Neutrophil (primary cell): ENCODE data around the gene FOSB.

ENCODE experiments used
- H3K27ac ChIP-seq: fragments of 200-600 bp; sonication (generic); 2 replicates; pipeline ENCODE4 v1.5.1; 2016; ENCODE audit warnings: mild to moderate bottlenecking, moderate library complexity
- H3K27me3 ChIP-seq: fragments of 200-600 bp; sonication (generic); 2 replicates; pipeline ENCODE4 v1.6.0; 2016; ENCODE audit warnings: mild to moderate bottlenecking
- H3K36me3 ChIP-seq: fragments of 200-600 bp; sonication (generic); 2 replicates; pipeline ENCODE4 v1.5.1; 2017
- H3K4me1 ChIP-seq, 2 experiments: fragments of 200-600 bp in 1 of 2; sonication (generic) in 1 of 2; 1 replicate in 1 of 2; 2 replicates in 1 of 2; pipeline versions ENCODE4 v1.5.1 to v1.6.1; 2013 to 2016; ENCODE audit warnings: low read depth in 1 of 2, low read length in 1 of 2, mild to moderate bottlenecking in 1 of 2, moderate library complexity in 1 of 2; ENCODE audit not compliant: control insufficient read depth in 1 of 2, insufficient read depth in 1 of 2
- H3K4me3 ChIP-seq, 2 experiments: fragments of 200-600 bp in 1 of 2; sonication (generic) in 1 of 2; 1 replicate in 1 of 2; 2 replicates in 1 of 2; pipeline ENCODE4 v1.5.1; 2013 to 2016; ENCODE audit warnings: low read depth in 1 of 2, low read length in 1 of 2, mild to moderate bottlenecking in 1 of 2, moderate library complexity in 1 of 2
- H3K9me3 ChIP-seq: fragments of 200-600 bp; sonication (generic); 2 replicates; pipeline ENCODE4 v1.5.1; 2016
- CTCF ChIP-seq: fragments of 200-600 bp; sonication (generic); IDR thresholded peaks from 2 replicates; pipeline ENCODE4 v1.5.1; 2016; ENCODE audit warnings: antibody characterized with exemption

Gene FOSB

GRCh38 chr19:45502111-45502510 is 34.3 kb downstream of the FOSB start:
- H3K4me3 ChIP-seq, result peak overlapping the region; percentile 18 to 42
- H3K27me3 ChIP-seq, result peaks cover 29% of the 10 kb centered on the region
- H3K27ac ChIP-seq, result peak overlapping the region; percentile 91
- no peak for TF ChIP-seq CTCF
- peaks cover 78 to 87% of the 10 kb centered on the region in 2 experiments for H3K4me1 ChIP-seq
- no peaks in the 10 kb centered on the region for H3K36me3 ChIP-seq
- H3K9me3 ChIP-seq, result no peaks in the 10 kb centered on the region

GRCh38 chr19:45503909-45504308 is 36.1 kb downstream of the FOSB start:
- no peak overlapping the region for H3K27ac ChIP-seq
- peaks cover 3% of the 10 kb centered on the region for H3K36me3 ChIP-seq
- H3K9me3 ChIP-seq, result no peaks in the 10 kb centered on the region
- H3K4me3 ChIP-seq, result no peak overlapping the region
- TF ChIP-seq CTCF, result no peak
- H3K4me1 ChIP-seq, result peaks cover 60 to 70% of the 10 kb centered on the region in 2 experiments
- H3K27me3 ChIP-seq, result peaks cover 11% of the 10 kb centered on the region

- peaks cover 17% of the 10 kb centered on the region for H3K36me3 ChIP-seq
- peaks cover 50 to 66% of the 10 kb centered on the region in 2 experiments for H3K4me1 ChIP-seq
- H3K27ac ChIP-seq, result peak overlapping the region; percentile 100
- H3K4me3 ChIP-seq, result peak overlapping the region; percentile 98 to 100
- no peak for TF ChIP-seq CTCF
- H3K27me3 ChIP-seq, result no peaks in the 10 kb centered on the region
- no peaks in the 10 kb centered on the region for H3K9me3 ChIP-seq
These were observed 37.6 kb downstream of the FOSB start for GRCh38 chr19:45505151-45505995.

GRCh38 chr19:45505996-45506245 is 38.1 kb downstream of the FOSB start:
- no peaks in the 10 kb centered on the region for H3K27me3 ChIP-seq
- peak overlapping the region; percentile 100 for H3K27ac ChIP-seq
- H3K4me1 ChIP-seq, result peaks cover 52 to 68% of the 10 kb centered on the region in 2 experiments
- H3K4me3 ChIP-seq, result peak overlapping the region; percentile 98 to 100
- TF ChIP-seq CTCF, result no peak
- no peaks in the 10 kb centered on the region for H3K9me3 ChIP-seq
- H3K36me3 ChIP-seq, result peaks cover 21% of the 10 kb centered on the region

- peak overlapping the region; percentile 98 to 100 for H3K4me3 ChIP-seq
- H3K27ac ChIP-seq, result peak overlapping the region; percentile 100
- H3K27me3 ChIP-seq, result no peaks in the 10 kb centered on the region
- peaks cover 26% of the 10 kb centered on the region for H3K36me3 ChIP-seq
- H3K9me3 ChIP-seq, result no peaks in the 10 kb centered on the region
- peak; percentile 79 for TF ChIP-seq CTCF
- peaks cover 52 to 68% of the 10 kb centered on the region in 2 experiments for H3K4me1 ChIP-seq
These were observed 38.6 kb downstream of the FOSB start for GRCh38 chr19:45506246-45506988.
